GM21786 (cell line): ENCODE results near the gene ICA1L.

Source experiments
- ATAC-seq: cut with Tn5 transposase; IDR thresholded peaks from one replicate; pipeline ENCODE4 v1.9.1; 2021; ENCODE audit not compliant: unreplicated experiment

The ICA1L gene

GRCh38 chr2:202749477-202749876 lies 122.1 kb downstream of the ICA1L start:
- no peak for ATAC-seq

- no peak for ATAC-seq
These were observed 128.0 kb downstream of the ICA1L start for GRCh38 chr2:202743613-202744012.

- no peak for ATAC-seq
These were observed 134.7 kb downstream of the ICA1L start for GRCh38 chr2:202736826-202737225.

GRCh38 chr2:202726070-202726469 lies 145.5 kb downstream of the ICA1L start:
- ATAC-seq, result no peak

- ATAC-seq, result no peak
These were observed 147.8 kb downstream of the ICA1L start for GRCh38 chr2:202723746-202724145.
